GM20431 (cell line): Measurements from ENCODE around the gene GTPBP4.
"Not testable (repeated sequence)": the region's sequence is repeated elsewhere in the genome, so short reads cannot be mapped to it uniquely, and the experiment has no call there.

Source experiments
- in situ Hi-C: fragments of 300-500 bp; cut with MseI, MboI; formaldehyde crosslinking; loops from one replicate; pipeline ENCODE4 v1.15.0; 2020; ENCODE audit warnings: low sequenced_read_pairs; ENCODE audit not compliant: unreplicated experiment

Gene GTPBP4

GRCh38 chr10:986881-987619, 1.2 kb upstream of the GTPBP4 start:
- in situ Hi-C loops, result no loop called here

- in situ Hi-C loops, result no loop called here
These were observed 689 bp upstream of the GTPBP4 start for GRCh38 chr10:987620-987869.

GRCh38 chr10:988667-989545, 672 bp downstream of the GTPBP4 start:
- in situ Hi-C loops, result no loop called here

- in situ Hi-C loops, result no loop called here
These were observed 2.6 kb downstream of the GTPBP4 start for GRCh38 chr10:990808-991207.

GRCh38 chr10:992467-992866, 4.2 kb downstream of the GTPBP4 start:
- in situ Hi-C loops, result no loop called here

- in situ Hi-C loops, result no loop called here
These were observed 4.6 kb downstream of the GTPBP4 start for GRCh38 chr10:992871-993270.

GRCh38 chr10:994836-995558, 6.8 kb downstream of the GTPBP4 start:
- in situ Hi-C loops, result no loop called here

- in situ Hi-C loops, result no loop called here
These were observed 7.3 kb downstream of the GTPBP4 start for GRCh38 chr10:995559-995926.

- in situ Hi-C loops, result no loop called here
These were observed 7.8 kb downstream of the GTPBP4 start for GRCh38 chr10:996031-996430.

GRCh38 chr10:997266-998022, 9.2 kb downstream of the GTPBP4 start:
- in situ Hi-C loops, result no loop called here

GRCh38 chr10:1002425-1003006, 14.3 kb downstream of the GTPBP4 start:
- in situ Hi-C loops, result no loop called here

GRCh38 chr10:1003884-1004670, 15.8 kb downstream of the GTPBP4 start:
- in situ Hi-C loops, result no loop called here

- in situ Hi-C loops, result no loop called here
These were observed 18.3 kb downstream of the GTPBP4 start for GRCh38 chr10:1006573-1006972.

- in situ Hi-C loops, result no loop called here
These were observed 19.3 kb downstream of the GTPBP4 start for GRCh38 chr10:1007583-1007982.

GRCh38 chr10:1009071-1009494, 20.8 kb downstream of the GTPBP4 start:
- in situ Hi-C loops, result no loop called here

GRCh38 chr10:1009947-1010346, 21.7 kb downstream of the GTPBP4 start:
- in situ Hi-C loops, result not testable (repeated sequence)

GRCh38 chr10:1010703-1011102, 22.5 kb downstream of the GTPBP4 start:
- in situ Hi-C loops, result no loop called here

- in situ Hi-C loops, result no loop called here
These were observed 23.5 kb downstream of the GTPBP4 start for GRCh38 chr10:1011696-1012095.

- in situ Hi-C loops, result no loop called here
These were observed 27.5 kb downstream of the GTPBP4 start for GRCh38 chr10:1015688-1016087.
